GM21717 (cell line): Measurements from ENCODE around the gene PPP1R16B.
"Not testable (repeated sequence)": the region's sequence is repeated elsewhere in the genome, so short reads cannot be mapped to it uniquely, and the experiment has no call there.

ENCODE experiments used
- ATAC-seq: cut with Tn5 transposase; IDR thresholded peaks from one replicate; pipeline ENCODE4 v1.9.1; 2021; ENCODE audit warnings: mild to moderate bottlenecking, moderate library complexity; ENCODE audit not compliant: unreplicated experiment

The PPP1R16B gene

DNA sequence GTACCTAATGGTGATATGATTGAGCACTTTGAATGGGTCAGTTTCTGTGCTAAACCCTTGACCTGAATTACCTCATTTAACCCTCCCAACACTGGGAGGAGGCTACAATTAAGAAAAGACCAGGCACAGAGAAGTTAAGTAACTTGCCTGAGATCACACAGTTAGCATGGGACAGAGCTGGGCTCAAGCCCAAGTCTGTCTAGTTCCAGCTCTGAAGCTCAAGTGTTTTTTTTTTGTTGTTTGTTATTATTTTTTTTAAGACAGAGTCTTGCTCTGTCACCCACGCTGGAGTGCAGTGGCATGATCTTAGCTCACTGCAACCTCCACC lies 124.7 kb downstream of the PPP1R16B start:
- ATAC-seq, result no peak

DNA sequence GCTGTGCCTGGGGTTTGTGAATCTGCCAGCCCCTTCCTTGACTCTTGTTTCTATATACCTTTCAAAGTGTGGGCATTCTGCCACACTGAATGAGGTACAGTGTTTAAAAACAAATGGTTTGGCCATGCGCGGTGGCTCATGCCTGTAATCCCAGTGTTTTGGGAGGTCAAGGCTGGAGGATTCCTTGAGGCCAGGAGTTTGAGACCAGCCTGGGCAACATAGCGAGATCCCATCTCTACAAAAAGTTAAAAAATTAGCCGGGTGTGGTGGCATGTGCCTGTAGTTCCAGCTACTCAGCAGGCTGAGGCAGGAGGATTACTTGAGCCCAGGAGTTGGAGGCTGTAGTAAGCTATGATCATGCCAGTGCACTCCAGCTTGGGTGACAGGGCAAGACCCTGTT lies 126.5 kb downstream of the PPP1R16B start:
- no peak for ATAC-seq

DNA sequence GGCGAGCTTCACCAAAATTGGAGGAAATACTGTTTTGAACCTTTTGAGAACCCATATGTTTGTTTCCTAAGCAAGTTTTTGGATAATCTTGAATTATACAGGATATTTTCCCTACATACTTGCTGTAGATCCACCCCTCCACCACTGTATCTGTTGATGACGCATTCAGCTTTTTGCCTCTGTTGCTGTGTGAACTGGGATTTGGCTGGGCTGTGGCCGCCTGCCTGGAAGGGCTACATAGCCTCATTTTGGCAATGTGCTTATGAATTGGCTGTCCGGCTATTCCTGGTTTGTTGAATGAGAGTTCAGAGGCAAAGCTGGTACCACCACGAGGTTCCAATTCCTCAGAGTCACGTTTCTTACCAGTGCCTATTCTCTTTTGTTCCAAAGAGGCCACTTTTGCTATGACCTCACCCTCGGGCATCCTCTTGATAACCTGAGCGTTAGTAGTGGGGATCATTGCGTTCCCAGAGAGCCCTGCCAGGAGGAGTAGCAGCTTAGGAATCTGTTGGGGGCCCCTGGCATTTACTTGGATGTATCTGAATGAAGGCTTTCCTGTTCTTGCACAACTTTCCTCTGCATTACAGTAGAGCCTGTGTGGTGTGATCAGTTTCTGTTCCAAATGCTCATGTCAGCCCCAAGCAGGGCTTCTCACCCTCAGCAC lies 127.1 kb downstream of the PPP1R16B start:
- no peak for ATAC-seq

DNA sequence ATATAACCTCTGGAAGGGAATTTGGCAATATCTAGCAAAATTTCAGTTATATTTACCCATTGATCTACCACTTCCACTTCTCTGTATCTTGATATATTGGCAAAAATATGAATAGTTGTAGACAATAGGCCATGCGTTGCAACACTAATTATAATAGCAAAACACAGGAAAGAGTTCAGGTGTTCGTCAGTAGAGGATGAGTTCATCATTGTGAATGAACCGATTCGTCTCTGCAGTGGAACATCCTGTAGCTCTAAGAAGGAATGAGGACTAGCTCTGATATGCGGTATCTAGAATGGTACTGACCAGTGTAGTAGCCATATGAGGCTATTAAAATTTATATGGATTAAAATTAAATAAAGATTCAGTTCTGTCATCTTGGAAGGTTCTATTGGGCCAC lies 129.0 kb downstream of the PPP1R16B start:
- no peak for ATAC-seq

DNA sequence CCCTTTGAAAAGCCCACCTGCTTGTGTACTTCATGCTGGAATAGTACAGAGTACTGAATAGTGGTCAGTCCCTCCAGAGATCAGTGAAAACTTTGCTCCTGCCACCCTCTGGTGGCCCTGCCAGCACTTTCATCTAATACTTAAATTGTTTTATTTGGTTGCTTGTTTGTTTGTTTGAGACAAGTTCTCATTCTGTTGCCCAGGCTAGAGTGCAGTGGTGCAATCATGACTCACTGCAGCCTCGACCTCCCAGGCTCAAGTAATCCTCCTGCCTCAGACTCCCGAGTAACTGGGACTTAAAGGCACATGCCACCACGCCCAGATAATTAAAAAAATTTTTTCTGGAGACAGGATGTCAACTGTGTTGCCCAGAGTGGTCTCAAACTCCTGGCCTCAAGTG lies 129.8 kb downstream of the PPP1R16B start:
- ATAC-seq, result no peak

DNA sequence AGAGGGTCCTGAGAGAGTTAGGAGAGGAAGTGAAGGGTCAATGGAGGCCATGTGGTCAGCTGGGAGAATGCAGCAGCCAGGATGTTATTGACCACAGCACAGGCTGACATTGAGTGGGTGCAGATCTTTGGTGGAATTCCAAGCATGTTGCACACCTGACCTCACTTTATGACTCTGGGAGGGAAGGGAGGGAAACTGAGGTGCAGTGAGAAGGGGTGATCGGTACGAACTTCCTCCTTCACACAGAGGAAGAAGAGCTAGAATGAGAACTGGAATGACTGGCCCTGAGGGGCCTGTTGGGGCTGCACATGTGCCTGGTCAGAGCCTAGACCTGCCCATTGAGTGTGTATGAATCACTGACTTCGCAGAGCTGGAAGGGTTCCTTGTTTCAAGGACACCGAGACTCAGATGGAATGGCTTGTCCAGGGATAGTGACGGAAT lies 130.5 kb downstream of the PPP1R16B start:
- ATAC-seq, result no peak

DNA sequence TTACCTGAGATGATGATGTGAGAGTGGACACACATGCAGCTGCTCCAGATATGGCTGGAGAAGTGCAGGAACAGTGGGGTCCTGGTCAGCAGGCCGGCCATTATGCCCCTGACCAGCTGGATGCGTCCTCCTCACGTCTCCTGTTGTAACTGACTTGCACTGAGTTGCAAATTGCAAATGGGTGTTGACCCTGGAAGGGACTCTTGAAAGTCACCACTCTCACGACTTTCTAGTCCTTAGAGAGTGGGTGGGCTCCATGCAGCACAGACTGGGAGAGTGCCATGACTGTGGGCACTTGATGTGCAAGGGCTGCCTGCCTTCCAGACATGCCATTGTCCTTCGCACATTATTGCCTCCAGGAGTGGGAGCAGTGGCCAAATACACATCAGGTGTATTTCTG lies 131.5 kb downstream of the PPP1R16B start:
- no peak for ATAC-seq

DNA sequence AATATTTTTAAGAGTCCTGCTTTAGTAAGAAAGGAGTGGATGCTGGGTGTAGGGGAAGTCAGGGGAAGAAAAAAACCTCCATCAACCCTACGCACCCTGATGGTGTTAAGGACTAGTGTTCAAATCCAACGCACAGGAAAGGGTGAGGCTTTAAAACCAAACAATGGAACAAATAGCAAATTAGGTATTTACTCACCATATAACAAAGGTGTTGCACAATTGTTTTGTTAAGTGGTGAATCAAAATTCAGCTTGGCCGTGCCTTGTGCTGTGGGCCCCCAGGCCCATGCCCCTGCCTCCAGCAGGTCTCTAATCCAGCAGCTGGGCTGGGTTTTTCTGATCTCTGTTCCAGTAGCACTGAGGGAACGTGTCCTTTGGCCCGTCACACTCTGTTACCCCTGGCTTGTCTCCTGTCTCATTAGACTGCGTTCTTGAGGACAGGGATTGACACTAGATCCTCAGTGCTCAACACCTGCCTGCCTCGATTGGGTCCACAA lies 132.5 kb downstream of the PPP1R16B start:
- ATAC-seq, result no peak

DNA sequence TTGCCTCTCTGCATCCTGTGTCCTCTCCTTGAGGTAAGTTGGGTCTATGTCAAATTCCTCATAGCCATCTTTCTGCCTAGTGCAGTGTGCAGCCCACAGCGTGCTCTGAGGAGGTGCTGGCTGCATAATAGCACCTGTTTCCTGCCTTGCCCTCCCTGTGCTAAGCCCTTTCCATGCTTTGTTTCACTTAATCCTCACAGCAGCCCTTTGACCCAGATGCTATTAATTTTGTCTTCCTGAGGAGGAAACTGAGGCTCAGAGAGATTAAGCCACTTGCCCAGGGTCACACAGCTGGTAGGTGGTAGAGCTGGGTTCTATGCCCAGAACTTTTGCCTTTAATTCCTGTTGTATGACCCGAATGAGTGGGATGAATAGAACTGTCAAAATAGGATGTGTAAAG lies 134.2 kb downstream of the PPP1R16B start:
- no peak for ATAC-seq

DNA sequence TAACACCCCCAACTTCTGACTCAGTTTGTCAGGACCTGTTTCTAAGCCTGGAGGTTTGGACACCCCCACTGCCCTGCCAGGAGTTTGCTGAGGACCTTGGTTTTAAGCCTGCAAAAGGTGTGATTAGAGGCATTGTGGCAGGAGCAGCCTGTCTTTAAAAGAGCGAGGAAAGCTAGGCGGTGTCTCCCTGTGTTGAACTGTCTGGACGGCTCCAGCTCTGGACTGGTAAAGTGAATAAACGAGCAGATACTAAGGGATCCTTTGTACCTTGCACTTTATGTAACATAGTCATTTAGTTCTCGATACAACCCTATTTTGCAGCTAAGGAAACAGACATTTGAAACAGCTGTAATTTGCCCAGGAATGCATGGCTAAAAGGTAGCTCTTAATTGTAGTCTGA lies 135.1 kb downstream of the PPP1R16B start:
- ATAC-seq, result no peak

DNA sequence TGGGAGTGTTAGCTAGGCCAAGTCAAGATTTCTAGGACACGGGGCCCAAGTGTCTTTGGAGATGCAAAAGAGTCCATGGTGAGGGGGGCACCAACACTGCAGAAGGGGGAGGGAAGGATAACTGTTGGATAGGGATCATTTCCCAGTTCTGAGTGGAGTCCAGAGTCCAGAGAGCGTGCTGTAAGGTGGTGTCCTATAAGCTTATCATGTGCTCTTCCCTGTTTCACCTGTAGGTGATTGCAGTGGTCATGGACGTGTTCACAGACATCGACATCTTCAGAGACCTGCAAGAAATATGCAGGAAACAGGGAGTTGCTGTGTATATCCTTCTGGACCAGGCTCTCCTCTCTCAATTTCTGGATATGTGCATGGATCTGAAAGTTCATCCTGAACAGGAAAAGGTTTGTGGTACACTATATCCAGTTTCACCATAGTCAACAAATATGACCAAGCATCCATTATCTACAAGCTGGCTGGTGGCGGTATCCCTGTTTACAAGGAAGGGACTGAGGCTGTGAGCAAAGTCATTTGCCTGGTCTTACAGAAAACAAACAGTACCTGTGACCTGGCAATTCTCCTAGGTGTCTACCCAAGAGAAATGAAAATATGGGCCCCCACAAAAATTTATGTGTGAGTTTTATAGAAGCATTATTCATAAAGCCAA lies 136.4 kb downstream of the PPP1R16B start:
- no peak for ATAC-seq

DNA sequence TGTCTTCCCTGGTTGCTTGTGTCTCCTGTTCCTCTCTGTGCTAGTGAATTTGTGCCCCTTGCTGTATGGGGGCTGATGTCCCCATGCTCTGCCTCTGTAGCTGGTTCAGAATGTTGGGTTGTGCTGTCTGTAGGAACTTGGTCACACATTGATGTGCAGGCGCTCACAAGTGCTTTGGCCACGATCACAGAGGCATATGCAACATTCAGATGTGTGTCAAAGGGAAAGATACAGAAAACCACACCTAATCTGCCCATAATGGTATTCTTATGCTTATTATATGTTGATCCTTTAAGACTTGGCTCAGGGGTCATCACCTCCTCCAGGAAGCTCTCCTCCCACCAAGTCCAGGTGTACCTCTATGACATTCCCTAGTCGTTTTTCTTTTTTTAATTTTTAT lies 139.5 kb downstream of the PPP1R16B start:
- no peak for ATAC-seq

DNA sequence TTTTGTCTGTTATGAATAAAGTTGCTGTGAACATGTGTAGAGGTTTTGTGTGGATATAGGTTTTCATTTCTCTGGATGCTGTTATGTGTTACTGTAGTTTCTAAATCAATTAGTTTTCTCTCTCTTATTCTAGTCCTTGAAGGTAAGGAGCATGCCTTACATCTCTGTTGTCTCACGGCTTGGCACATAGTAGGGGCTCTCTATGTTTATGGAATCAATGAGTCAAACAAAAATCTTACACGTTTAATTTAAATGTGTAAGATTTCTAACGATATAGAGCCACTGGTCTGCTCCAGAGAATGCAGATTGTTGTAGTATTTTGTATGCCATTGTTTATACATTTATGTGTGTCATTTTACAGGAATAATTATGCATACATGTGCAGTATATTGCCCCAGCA lies 141.3 kb downstream of the PPP1R16B start:
- no peak for ATAC-seq

DNA sequence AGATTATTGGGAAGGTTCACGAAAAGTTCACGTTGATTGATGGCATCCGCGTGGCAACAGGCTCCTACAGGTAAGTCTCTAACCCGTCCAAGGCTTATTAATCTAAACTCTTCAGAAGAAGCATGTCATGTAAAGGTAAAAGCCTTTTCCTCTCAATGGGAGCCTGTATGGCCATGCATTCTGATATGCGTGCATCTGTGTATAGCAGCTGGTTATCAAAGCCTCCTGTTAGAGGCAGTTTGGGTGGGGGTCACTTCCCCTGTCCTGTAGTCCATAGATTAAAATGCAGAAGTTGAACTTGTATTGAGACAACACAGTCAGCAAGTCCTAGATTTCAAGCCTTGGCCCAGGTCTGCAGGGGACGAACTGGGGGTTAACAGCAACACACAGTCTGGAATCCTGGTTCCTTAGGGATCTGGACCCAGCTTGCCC lies 142.4 kb downstream of the PPP1R16B start:
- no peak for ATAC-seq

DNA sequence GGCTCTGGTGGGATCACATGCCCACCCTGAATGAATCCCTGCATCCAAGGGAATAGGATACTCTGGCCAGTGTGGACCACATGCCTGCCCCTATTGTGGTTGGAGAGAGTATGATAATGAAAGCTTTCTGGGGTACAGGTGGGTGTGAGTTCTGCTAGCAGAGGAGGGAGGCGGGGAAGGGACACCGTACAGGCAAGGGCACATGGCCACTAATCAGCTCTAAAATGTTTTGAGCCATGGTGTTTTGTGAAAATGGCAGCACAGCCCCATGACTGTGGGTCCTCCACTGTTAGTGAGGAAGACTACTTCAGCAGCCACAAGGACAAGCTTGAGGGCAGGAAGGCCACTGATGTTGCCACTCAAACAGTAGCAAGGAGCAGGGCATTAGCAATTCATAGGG lies 144.8 kb downstream of the PPP1R16B start:
- no peak for ATAC-seq

DNA sequence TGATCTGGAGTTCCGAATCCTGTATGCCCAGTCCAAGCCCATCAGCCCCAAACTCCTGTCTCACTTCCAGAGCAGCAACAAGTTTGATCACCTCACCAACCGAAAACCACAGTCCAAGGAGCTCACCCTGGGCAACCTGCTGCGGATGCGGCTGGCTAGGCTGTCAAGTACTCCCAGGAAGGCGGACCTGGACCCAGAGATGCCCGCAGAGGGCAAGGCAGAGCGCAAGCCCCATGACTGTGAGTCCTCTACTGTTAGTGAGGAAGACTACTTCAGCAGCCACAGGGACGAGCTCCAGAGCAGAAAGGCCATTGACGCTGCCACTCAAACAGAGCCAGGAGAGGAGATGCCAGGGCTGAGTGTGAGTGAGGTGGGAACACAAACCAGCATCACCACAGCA lies 146.1 kb downstream of the PPP1R16B start:
- ATAC-seq, result no peak

DNA sequence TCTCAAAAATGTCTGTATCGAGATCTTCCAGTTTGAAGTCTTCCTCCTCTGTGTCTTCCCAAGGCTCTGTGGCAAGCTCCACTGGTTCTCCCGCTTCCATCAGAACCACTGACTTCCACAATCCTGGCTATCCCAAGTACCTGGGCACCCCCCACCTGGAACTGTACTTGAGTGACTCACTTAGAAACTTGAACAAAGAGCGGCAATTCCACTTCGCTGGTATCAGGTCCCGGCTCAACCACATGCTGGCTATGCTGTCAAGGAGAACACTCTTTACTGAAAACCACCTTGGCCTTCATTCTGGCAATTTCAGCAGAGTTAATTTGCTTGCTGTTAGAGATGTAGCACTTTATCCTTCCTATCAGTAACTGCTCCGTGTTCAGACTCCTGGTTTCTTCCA lies 146.7 kb downstream of the PPP1R16B start:
- no peak for ATAC-seq

DNA sequence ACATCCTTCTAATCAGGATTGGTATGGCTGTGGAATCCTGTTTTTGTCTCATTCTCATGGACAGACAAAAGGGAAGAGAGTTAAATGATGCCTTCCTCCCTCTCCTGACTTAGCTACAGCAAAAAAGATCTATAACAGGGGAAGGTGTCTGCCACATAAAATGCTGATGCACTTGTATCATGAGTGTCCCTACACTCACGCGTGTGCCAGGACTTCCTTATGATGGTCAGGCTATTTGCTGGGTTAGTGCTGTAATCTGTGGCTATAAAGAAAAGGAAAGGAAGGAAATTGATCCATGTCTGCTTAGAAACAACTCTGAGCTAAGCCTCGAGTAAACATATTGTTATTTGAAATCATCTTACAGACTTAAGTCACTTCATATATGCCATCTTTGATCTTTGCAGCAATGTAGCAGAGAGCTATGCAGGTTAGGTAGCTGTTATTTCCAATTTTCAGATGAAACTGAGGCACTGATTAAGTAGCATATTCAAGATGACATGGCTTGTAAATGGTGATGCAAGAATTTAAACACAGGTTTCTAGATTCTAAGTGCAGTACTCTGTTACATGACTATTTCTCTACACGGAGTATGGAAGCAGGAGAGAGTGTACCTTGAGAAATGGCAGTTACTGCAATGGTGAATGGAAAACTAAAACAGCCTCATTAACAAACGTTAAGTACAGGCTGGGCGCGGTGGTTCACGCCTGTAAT lies 148.3 kb downstream of the PPP1R16B start:
- no peak for ATAC-seq

DNA sequence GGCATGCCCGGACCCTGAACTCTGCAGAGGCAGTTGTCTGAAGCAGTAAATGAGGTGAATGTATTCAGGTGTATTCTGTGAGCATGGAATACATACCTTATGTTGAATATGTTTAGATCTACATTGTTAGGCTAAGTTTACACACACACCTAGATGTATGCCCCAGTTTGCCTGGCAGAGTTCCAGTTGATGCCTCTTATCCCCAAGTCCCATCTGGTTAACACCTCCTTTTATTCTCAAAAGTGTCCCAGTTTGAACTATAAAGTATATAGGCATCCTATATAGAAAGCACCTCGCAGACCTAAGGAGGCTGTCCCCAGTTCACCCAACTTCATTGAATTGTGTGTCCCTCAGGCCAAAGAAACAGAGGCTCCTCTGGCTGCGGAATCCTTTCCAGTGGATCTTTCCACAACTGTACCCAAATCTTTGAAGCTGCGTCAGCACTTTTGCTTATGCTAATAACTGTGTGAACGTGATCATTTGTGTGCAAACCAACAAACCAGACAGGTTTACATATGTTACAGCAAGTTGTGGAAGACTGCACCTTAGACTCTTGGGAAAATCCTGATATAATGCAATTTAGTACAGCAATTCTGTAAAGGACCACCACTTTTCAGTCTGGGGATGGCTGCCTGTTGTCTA lies 151.9 kb downstream of the PPP1R16B start:
- ATAC-seq, result no peak

DNA sequence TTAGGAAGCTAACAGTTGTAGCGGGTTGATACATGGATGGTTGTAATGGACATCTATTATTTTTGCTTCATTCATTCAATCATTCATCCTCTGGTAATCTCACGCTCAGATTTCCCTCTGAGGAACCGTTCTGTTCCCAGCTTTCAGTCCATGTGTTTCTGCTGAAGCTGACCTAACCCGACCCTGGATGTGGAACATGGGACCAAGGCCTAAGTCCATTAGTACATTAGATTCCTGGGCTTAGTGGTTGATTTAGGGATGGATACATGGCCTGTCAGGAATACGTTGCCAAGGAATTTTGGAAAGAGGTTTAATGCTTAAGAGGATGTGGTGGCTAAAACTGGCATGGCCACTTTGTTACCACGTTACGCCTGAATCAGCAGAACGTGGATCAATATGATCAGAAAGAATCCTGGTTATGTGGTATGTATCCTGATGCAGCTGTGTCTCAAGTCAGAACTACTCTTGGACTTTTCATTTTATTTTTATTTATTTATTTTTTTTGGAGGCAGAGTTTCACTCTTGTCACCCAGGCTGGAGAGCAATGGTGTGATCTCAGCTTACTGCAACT lies 152.5 kb downstream of the PPP1R16B start:
- ATAC-seq, result no peak

DNA sequence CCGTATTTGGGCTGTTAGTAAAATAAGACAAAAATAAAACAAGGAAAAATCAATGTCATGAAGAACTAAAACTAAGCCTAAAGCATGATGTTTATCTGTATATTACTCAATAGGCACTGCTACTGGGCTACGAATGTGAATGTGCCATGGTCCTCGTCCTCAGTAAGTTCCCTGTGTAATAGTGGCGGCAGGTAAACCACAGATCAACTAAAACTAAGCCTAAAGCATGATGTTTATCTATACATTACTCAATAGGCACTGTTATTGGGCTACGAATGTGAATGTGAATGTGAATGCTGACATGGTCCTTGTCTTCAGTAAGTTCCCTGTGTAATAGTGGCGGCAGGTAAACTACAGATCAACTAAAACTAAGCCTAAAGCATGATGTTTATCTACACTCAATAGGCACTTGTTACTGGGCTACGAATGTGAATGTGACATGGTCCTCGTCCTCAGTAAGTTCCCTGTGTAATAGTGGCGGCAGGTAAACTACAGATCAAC lies 154.7 kb downstream of the PPP1R16B start:
- ATAC-seq, result not testable (repeated sequence)
